Measurements from ENCODE around the gene KRT86. TPM values are rescaled to one million over a fixed set of nuclear protein-coding genes. Genes with fewer than 3 reads are reported as not detected.

KRT86 gene
- total RNA-seq, result 0.45 TPM

DNA sequence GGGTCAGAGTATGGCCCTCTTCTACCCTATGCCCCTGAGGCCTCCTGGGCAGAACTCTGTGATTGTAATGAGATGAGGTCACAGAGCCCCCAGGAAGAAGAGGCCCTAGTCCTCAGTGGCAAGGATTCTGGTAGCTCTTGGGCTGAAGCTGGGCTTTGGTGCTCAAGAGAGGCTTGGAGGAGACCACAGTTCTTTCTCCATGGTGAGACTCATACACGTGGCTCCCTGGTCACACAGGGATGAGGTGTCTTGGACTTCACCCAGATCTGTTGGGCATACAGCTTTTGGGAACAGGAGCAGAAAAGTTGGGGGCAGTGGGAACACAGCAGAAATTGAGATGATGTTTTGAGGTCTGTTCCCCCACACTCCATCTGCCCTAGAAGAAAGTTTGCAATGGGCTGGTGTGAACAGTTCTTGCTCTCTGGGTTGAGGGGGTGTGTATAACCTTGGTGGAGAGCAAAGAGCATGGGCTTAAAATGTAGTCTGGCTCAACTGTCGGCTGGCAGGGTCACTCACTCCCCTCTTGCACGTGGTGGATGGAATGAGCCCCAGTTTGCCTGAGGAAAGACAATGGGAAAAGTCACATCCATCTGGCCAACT is at the start of gene KRT86:
Gene KRT86 (plus strand): TSS at position 125 of the 600 bp plus-strand sequence. CDS start 27,272 bp downstream, outside the sequence.
- intact Hi-C loops (cut with DNase I), result no loop called here
- DNase-seq (ENCODE audit: low spot score) (no peak), ATAC-seq (no peak)

DNA sequence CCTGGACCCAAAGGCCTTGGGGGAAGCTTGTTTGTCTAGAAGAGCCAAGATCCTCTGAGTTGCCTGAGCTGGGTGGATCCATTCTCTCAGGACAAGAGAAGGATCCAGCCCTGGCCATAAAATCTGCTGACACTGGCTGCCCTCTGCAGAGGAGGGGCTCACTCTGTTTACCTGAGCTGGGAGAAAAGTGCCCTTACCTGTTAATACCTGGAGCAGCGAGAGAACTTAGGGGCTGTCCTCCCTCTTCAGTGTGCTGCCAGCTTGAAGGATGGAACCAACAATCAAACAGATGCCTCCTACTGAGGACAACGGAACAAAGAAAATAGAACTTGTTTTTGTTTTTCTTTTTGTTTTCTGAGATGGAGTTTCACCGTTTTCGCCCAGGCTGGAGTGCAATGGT is 48.7 kb upstream of the KRT86 start:
- DNase-seq (ENCODE audit: low spot score) (no peak), ATAC-seq (no peak)
- intact Hi-C loops (cut with DNase I), result no loop called here

- DNase-seq (ENCODE audit: low spot score), result no peak
- no peak for ATAC-seq
- intact Hi-C loops (cut with DNase I), result no loop called here
Observed at GRCh38 chr12:52226446-52226845, 48.0 kb upstream of the KRT86 start.

DNA sequence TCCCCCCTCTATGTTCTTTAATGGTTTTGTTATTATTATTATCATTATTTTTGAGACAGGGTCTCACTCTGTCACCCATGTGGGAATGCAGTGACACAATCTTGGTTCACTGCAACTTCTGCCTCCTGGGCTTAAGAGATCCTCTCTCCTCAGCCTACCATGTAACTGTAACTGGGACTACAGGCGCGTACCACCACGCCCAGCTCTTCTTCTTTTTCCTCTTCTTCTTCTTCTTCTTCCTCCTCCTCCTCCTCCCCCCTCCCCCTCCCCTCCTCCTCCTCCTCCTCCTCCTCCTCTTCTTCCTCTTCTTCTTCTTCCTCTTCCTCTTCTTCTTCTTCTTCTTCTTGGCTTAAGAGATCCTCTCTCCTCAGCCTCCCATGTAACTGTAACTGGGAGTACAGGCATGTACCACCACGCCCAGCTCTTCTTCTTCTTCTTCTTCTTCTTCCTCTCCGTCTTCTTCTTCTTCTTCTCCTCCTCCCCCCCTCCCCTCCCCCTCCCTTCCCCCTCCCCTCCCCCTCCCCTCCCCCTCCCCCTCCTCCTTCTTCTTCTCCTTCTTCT is 46.8 kb upstream of the KRT86 start:
- no peak for DNase-seq (ENCODE audit: low spot score)
- ATAC-seq, result no peak
- intact Hi-C loops (cut with DNase I), result no loop called here

GRCh38 chr12:52228366-52228765 is 46.1 kb upstream of the KRT86 start:
- no peak for ATAC-seq
- DNase-seq (ENCODE audit: low spot score), result no peak
- intact Hi-C loops (cut with DNase I), result no loop called here

DNA sequence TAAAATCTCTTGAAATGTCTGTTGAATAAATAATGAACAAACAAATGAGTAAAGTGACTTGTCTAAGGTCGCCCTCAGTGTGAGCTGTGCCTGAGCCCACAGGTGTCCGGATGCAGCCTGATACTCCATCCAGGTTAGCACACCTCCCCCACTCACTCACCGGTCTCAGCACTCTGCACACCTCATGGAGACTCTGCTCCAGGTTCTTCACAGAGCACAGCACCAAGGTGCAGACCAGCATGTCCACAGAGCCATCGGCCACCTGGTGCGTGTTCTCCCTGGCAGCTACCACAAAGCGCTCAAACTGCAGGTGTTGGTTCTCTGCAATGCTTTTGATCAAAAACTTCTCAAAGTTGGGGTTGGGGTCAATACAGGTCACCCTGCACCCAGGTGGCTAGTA is 45.5 kb upstream of the KRT86 start:
- intact Hi-C loops (cut with DNase I), result no loop called here
- no peak for DNase-seq (ENCODE audit: low spot score)

DNA sequence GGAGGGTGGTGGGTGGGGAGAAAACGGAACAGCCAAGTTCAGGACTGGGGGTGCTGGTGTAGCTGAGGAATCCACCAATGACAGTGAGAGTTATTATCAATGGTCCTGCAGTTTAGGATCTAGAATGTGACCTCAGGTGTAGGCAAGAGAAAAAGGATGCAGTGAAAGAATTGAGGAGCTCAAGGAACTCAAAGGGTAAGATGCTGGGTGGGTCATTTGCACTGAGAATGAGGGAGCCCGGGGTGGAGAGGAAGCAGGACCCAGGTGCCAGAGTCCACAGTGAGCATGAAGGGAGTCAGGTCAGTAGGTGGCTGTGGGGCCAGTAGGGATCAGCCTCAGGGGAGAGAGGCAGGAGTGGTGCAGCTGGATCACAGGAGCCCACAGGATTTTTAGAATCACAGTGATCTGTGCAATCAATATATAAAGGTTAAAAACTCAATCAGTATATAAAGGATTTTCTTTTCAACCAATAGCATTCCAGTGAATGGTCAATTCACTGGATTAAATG is 44.6 kb upstream of the KRT86 start:
- no peak for ATAC-seq
- DNase-seq (ENCODE audit: low spot score), result no peak
- intact Hi-C loops (cut with DNase I), result no loop called here

More for the DNA sequence above, 45.5 kb upstream of the KRT86 start:
- ATAC-seq, result no peak

DNA sequence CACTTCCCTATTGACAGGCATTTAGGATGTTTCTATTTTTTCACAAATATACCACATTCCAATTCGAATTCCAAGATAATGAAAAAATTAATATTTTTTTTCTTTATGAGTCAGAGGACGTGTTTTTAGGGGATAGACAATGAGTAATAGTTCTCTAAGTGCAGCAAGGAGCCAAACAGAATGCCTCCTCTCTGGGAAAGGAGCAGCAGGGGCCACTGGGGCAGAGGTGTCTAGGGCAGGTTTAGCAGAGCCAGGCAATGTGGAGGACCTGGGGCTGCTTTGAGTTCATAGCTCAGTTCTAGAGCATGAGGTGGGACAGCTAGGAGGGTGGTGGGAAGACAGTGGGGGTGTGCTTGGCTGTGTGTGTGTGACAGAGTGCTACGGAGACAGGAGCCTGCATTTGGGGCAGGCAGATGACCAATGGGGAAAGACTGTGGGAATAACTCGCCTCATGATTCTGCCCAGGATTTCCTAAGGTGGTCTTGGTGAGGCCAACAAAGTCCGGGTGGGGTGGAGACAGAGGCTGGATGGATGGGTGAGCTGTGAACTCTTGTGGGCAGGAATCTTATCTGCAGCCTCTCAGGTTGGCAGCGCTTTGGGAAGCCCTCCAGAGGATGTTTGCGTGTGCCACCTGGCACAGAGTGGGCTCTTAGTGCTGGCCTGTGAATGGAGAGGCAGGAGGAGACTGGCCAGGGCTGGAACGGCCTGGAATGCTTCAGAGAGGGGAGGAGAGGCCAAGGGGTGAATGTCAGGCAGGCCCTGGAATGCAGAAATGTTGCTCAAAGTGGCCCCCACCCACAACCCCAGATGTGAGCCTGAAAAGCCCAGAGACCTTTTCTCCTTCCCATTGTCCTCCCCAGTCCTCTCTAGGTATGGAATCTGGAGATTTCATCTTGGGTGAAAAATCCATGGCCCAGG is 43.8 kb upstream of the KRT86 start:
- ATAC-seq (no peak), DNase-seq (ENCODE audit: low spot score) (no peak)
- intact Hi-C loops (cut with DNase I), result no loop called here

DNA sequence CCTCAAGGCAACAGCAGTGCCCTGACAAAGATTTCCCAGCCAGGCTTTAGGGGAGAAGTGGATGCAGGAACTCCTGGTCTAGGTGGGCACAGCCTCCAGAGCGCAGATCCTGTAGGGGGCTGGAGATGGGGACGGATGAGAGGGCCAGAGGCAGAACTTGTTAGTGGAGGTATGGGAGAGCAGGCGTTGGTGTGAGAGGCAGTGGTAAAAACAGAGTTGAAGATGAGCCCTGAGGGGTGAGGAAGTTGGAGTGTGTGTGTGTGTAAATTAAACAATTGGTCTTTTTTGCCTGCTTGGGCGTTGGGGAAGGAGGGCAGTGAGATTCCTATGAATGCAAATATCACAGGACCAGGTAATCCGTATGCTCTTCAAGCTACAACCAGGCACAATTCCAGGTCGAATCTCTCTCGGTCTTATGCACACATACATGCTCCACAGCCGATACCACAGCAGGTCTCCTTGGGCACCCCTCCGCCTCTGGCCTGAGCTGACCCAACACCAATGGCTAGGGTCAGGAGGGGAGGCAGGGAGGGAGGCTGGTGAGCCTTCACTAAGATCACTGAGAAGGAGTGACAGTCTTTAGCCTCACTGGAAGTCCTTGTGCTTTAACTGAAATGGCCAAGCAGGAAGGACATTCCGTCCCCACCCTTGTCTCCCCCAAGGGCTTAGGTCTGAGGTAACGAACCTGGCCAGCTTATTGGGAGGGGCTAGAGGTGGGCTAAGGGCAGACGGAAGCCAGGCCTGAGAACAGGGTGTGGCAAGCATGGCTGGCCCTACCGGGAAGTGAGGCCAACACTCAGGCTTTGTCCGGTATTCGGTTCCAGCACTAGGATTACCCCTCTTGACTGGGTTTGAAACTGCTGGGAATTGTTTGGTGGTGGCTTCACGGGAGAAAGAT is 42.9 kb upstream of the KRT86 start:
- intact Hi-C loops (cut with DNase I), result no loop called here
- ATAC-seq (no peak), DNase-seq (ENCODE audit: low spot score) (no peak)

DNA sequence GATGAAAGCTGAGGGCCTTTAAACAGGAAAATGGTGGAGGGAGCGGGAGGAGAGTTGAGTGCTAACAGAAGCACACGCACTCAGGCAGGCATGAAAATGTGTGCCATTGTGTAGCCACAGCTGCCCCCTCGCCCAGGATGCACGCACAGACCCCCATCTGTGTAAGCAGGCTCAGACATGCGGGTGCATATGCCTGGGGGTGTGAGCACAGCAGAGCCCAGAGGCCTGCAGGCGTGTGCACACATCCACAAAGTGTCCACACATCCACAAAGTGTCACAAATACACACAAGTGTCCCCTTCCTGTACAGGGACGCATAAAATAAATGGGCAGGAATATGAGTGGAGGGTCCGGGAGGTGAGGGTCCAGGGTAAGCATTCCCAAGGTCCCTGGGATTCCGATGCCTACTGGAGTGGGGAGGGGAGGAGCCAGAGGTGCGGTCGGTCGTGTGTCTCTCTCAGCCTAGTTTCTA is 42.2 kb upstream of the KRT86 start:
- ATAC-seq (no peak), DNase-seq (ENCODE audit: low spot score) (no peak)
- intact Hi-C loops (cut with DNase I), result no loop called here

- ATAC-seq, result no peak
- intact Hi-C loops (cut with DNase I), result no loop called here
- DNase-seq (ENCODE audit: low spot score), result no peak
Observed at GRCh38 chr12:52232674-52233461, 41.6 kb upstream of the KRT86 start, which contains the start of gene KRT7. TSS of gene KRT7 (plus strand) at chr12:52233243. CDS start at chr12:52233297, 54 bp downstream.

DNA sequence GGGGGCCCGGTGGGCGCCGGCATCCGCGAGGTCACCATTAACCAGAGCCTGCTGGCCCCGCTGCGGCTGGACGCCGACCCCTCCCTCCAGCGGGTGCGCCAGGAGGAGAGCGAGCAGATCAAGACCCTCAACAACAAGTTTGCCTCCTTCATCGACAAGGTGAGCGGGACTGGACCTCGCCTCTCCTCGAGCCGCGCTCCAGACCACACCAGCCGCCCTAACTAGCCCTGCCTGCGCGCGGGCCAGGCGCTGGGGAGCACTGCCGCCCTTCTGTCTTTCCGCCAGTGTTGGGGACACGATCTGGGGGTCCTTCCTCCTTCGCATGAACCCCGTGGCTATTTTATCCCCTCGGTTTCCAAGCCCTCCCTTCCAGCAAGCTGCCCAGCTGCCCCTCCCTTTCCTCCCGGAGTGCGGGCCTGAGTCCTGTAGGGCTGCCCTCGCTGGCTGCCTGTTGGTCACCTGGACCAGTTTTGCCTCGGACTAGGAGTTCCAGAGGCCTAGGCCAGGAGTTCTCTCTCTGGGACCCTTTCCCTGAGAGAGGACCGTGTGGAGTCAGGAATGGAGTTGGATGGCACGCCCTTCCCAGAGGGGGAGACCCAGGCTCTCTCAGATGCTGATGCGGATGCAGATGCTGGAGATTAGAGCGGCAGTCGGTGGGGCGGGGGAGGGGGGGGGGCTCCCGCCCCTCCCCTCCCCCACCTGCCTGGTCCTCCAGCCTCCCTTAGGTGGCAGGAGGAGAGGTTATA is 40.8 kb upstream of the KRT86 start:
- intact Hi-C loops (cut with DNase I), result no loop called here
- no peak for ATAC-seq

DNA sequence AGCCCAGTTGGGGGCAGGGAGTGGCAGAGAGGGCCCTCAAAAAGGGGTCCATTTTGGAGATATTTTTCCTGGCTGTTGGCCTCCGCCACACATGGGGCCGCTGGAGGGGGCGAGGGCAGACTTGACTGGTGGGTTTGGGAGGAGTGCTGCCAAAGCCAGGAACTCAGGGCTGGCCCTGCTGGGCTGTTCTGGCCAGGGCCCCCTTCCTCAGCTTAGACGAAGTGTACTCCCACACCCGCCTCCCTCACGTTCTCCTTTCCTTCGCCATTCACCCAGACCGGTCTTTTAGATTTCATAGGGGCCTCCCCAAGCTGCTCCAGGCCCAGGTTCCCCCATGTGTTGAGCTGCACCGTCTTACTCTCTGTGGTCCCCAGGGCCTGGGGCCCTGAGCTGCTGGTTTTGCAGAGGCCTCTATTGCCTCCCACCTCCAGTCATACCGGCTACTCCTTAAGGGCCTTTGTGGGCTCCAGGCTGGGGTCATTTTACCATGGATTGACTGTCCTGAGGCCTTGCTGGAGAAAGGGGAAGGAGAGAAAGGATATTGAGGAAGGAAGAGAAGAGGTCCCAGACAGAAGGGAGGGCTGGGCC is 40.1 kb upstream of the KRT86 start:
- ATAC-seq, result no peak
- intact Hi-C loops (cut with DNase I), result no loop called here
- DNase-seq (ENCODE audit: low spot score), result no peak

More for the DNA sequence above, 40.8 kb upstream of the KRT86 start:
- DNase-seq (ENCODE audit: low spot score), result no peak

GRCh38 chr12:52235001-52235764 is 39.3 kb upstream of the KRT86 start:
- intact Hi-C loops (cut with DNase I), result no loop called here
- ATAC-seq, result no peak
- no peak for DNase-seq (ENCODE audit: low spot score)

DNA sequence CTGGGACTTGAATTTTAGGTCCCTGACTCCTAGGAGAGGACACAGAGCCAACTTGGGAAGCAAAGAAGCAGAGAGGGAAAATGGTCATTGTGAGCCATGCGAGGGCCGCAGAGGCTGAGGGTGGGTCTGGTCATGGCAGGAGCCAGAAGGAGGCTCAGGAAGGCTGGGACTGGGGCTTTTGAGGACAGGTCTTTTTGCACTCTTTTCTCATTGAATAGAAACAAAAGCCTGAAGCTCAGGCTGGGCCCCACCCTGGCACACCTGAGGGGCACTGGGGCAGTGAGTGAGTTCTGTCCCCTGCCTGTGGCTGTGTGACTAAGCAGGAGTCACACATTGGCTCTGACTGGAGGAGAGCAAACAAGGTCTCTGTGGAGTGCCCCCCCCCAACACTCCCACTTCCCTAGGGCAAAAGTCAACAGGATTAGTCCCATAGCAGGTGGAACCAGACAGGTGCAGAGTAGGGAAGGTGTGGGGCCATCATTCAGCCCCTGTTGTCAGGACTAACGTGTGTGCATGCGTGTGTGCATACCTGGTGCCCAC is 38.6 kb upstream of the KRT86 start:
- no peak for ATAC-seq
- no peak for DNase-seq (ENCODE audit: low spot score)
- intact Hi-C loops (cut with DNase I), result no loop called here

All from sciatic nerve (tissue), 2 donors.